AG04449 (cell line): ENCODE data around the gene ZFAND3.

Experiments used
- CTCF ChIA-PET: fragments of 350-600 bp; formaldehyde crosslinking; extraction: SDS; loops from one replicate; lab custom pipeline; 2021; ENCODE audit warnings: antibody characterized with exemption; lab: Yijun Ruan, JAX
- POLR2A ChIA-PET: fragments of 400-600, 350-600 bp; formaldehyde crosslinking; extraction: SDS; loops from one replicate; lab custom pipeline; 2020; ENCODE audit warnings: antibody characterized with exemption, inconsistent platforms; lab: Yijun Ruan, JAX
- DNase-seq: peaks from one replicate; pipeline ENCODE4 v3.0.0-alpha.2; 2010; ENCODE audit warnings: low read depth, low spot score
- H3K4me3 ChIP-seq: 2 replicates; pipeline ENCODE4 v1.5.1; 2011; ENCODE audit warnings: low read depth, mild to moderate bottlenecking, control low read depth, low read length
- CTCF ChIP-seq: IDR thresholded peaks from one replicate; pipeline ENCODE4 v1.5.1; 2011; ENCODE audit warnings: mild to moderate bottlenecking, moderate library complexity, low read length, control low read depth, inconsistent platforms; ENCODE audit not compliant: insufficient read depth; ENCODE audit errors: missing control alignments

The ZFAND3 gene

GRCh38 chr6:37985355-37985754 lies 165.8 kb downstream of the ZFAND3 start:
- POLR2A ChIA-PET: no interaction called here
- DNase-seq: no peak
- CTCF ChIA-PET: interaction anchor here (1.0 kb wide), 1 partner anchor 280 kb away, joined by 4 read pairs; no protein-coding TSS in a partner anchor
- TF ChIP-seq CTCF: no peak
- H3K4me3 ChIP-seq: no peak overlapping the region

GRCh38 chr6:37987018-37987417 lies 167.5 kb downstream of the ZFAND3 start:
- no peak for DNase-seq
- H3K4me3 ChIP-seq: no peak overlapping the region
- CTCF ChIA-PET: no interaction called here
- POLR2A ChIA-PET: no interaction called here
- no peak for TF ChIP-seq CTCF

- ChIA-PET CTCF (interaction anchor here (1.2 kb wide), 1 partner anchor 282 kb away, joined by 3 read pairs; no protein-coding TSS in a partner anchor), POLR2A (interaction anchor here (0.6 kb wide), 1 partner anchor 13 kb away, joined by 3 read pairs; no protein-coding TSS in a partner anchor)
- no peak for DNase-seq
- no peak for TF ChIP-seq CTCF
- no peak overlapping the region for H3K4me3 ChIP-seq
Measured at GRCh38 chr6:37987559-37987958, 168.0 kb downstream of the ZFAND3 start.

DNA sequence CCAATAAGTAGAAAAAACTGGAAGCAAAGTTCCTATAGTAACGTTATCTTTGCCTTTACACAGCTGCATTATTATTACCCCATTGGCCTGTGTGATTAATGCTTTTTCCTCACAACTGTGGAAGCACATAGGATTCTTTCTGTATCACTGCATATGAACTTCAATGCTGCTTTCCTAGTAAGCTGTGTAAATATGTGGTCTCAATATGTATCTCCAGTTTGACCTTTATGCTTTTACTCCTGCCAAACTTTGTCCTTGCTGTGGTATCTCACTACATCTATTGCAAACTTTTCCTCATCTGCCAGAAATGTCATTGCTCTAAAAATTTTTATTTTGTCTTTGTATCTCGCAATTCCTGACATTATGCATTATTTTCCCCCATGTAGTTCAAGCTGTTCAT lies 168.6 kb downstream of the ZFAND3 start:
- TF ChIP-seq CTCF: no peak
- CTCF ChIA-PET: interaction anchor here (0.7 to 1.2 kb wide), 4 partner anchors 15 to 283 kb away, joined by 3 to 5 read pairs (median 3); no protein-coding TSS in a partner anchor
- H3K4me3 ChIP-seq: no peak overlapping the region
- POLR2A ChIA-PET: interaction anchor here (0.6 kb wide), 1 partner anchor 12 kb away, joined by 3 read pairs; no protein-coding TSS in a partner anchor
- DNase-seq: no peak

GRCh38 chr6:37988696-37989095 lies 169.2 kb downstream of the ZFAND3 start:
- no peak for DNase-seq
- ChIA-PET CTCF (interaction anchor here (0.7 to 1.1 kb wide), 3 partner anchors 15 to 104 kb away, joined by 3 to 5 read pairs (median 3); no protein-coding TSS in a partner anchor), POLR2A (no interaction called here)
- no peak for TF ChIP-seq CTCF
- no peak overlapping the region for H3K4me3 ChIP-seq

DNA sequence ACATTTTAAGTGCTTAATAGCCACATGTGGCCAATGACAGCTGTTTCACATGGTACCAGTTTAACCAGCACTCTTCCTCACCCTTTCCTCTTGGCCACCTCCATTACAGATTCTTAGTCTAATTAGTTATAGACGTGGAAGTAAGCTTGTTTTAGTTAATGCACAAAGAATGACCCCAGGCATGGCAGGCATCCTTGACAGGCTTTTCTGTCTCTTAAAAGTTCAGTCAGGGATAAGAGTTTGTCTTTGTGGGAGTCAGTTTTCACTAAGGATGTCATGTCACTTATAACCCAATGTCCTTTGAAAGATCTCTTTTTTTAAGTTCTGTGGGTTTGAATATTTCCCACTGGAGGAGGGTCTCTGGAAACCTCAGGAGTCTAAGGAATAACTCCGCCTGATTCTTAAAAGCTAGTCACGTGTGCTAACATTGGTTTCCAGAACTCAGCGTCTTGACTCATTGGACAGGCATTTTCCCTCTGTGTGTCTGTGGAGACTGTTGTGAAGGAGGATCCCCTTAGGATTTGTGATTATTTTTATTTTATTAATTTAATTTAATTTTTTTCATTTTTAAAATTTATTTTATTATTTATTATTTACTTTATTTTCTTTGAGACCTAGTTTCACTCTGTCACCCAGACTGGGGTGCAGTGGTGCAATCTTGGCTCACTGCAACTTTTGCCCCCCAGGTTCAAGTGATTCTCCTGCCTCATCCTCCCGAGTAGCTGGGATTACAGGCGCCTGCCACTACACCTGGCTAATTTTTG lies 171.4 kb downstream of the ZFAND3 start:
- CTCF ChIA-PET: interaction anchor here (0.8 to 1.3 kb wide), 5 partner anchors 11 to 200 kb away, joined by 3 read pairs; no protein-coding TSS in a partner anchor
- TF ChIP-seq CTCF: no peak
- no peak overlapping the region for H3K4me3 ChIP-seq
- POLR2A ChIA-PET: interaction anchor here (0.6 kb wide), 1 partner anchor 121 kb away, joined by 3 read pairs; no protein-coding TSS in a partner anchor
- DNase-seq: peak; percentile 63
